Astrocyte of the cerebellum (primary cell): ENCODE results near the gene CCL24.
"Not testable (repeated sequence)": the region's sequence is repeated elsewhere in the genome, so short reads cannot be mapped to it uniquely, and the experiment has no call there.

ENCODE experiments used
- DNase-seq: peaks from one replicate; pipeline ENCODE4 v3.0.0-alpha.2; 2011; ENCODE audit warnings: low read depth
- H3K4me3 ChIP-seq: 2 replicates; pipeline ENCODE4 v1.5.1; 2011; ENCODE audit warnings: mild to moderate bottlenecking, low read depth, low read length, moderate library complexity
- in situ Hi-C: cut with HindIII; loops from 2 replicates; pipeline ENCODE4 v1.10.0; 2017; ENCODE audit warnings: low sequenced_read_pairs
- TF ChIP-seq, protein P1 (sequence below): IDR thresholded peaks from 2 replicates; pipeline ENCODE4 v1.5.1; 2012; ENCODE audit warnings: low read length, low read depth, moderate library complexity, mild to moderate bottlenecking; ENCODE audit errors: missing control alignments

Gene CCL24

GRCh38 chr7:75804004-75804403 lies 9.6 kb downstream of the CCL24 start:
- in situ Hi-C loops = no loop called here
- H3K4me3 ChIP-seq = no peak overlapping the region
- no peak for DNase-seq
- TF ChIP-seq, protein P1, sequence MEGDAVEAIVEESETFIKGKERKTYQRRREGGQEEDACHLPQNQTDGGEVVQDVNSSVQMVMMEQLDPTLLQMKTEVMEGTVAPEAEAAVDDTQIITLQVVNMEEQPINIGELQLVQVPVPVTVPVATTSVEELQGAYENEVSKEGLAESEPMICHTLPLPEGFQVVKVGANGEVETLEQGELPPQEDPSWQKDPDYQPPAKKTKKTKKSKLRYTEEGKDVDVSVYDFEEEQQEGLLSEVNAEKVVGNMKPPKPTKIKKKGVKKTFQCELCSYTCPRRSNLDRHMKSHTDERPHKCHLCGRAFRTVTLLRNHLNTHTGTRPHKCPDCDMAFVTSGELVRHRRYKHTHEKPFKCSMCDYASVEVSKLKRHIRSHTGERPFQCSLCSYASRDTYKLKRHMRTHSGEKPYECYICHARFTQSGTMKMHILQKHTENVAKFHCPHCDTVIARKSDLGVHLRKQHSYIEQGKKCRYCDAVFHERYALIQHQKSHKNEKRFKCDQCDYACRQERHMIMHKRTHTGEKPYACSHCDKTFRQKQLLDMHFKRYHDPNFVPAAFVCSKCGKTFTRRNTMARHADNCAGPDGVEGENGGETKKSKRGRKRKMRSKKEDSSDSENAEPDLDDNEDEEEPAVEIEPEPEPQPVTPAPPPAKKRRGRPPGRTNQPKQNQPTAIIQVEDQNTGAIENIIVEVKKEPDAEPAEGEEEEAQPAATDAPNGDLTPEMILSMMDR = no peak

GRCh38 chr7:75802552-75802821 lies 11.1 kb downstream of the CCL24 start:
- in situ Hi-C loops = no loop called here
- TF ChIP-seq, protein P1 = no peak
- no peak overlapping the region for H3K4me3 ChIP-seq
- no peak for DNase-seq

DNA sequence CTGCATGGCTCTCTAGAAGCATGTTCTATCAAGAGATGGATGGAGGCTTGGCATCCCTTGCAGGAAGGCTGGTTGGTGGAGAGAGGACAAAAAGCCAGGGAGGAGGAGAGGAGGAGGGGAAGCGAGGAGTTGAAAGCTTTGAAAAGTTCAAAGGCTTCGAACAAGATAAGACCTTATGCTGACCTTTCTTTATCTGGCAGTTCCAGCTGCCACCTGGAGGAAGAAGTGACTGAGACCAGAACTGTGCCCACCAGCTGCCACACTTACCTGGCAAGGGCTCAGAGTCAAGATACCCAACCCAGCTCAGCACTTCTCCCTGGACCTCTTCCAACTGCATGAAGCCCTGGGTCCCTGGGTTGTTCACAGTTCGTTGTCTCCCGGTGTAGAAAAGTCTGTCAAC lies 14.8 kb downstream of the CCL24 start:
- in situ Hi-C loops = no loop called here
- TF ChIP-seq, protein P1 = no peak
- no peak for DNase-seq
- no peak overlapping the region for H3K4me3 ChIP-seq

DNA sequence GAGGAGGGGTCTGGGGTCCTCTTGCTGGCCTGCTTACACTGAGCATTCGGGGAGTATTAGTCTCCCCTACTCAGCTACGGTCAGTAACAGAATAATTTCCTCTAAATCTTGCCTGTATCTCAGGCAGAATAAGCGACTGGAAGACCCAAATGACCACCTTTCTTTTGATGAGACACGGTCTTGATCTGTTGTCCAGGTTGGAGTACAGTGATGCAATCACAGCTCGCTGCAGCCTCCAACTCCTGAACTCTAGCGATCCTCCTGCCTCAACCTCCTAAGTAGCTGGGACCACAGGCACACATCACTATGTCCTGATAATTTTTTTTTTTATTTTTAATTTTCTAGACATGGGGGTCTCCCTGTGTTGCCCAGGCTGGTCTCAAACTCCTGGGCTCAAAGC lies 17.2 kb downstream of the CCL24 start:
- H3K4me3 ChIP-seq = no peak overlapping the region
- TF ChIP-seq, protein P1 = no peak
- no peak for DNase-seq
- in situ Hi-C loops = no loop called here

DNA sequence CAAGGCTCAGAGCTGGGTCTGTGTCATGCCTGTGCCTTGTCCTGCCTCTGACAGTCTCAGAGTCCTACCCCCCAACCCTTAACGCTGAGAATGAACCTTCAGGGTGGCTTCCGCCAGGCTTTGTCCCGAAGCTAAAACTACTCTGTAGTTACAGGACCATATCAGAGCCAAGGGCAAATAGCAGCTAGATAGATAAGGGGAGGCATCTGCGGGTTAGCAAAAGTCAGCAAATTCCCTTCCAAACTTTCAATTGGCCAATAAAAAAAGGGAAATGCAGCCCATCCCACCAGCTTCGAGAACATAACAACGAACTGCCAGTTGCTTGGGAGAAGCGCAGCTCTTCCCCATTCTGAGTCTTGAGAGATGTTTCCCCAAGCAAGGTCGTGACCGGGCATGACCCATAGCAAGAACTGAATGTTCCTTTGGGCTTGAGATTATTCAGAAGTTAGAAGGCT lies 17.7 kb downstream of the CCL24 start:
- no peak for DNase-seq
- in situ Hi-C loops = no loop called here
- H3K4me3 ChIP-seq = no peak overlapping the region
- TF ChIP-seq, protein P1 = no peak

DNA sequence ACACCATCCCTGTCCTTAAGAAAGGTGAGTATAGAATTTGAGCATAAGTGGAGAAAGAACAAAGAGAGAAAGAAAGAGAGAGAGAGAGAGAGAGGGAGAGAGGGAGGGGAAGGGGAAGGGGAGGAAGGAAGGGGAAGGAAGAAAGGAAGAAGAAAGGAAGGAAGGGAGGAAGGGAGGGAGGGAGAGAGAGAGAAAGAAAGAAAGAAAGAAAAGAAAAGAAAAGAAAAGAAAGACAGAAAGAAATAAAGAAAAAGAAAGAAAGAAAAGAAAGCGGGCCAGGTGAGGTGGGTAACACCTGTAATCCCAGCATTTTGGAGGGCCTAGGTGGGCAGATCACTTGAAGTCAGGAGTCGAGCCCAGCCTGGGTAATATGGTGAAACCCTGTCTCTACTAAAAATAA lies 19.9 kb downstream of the CCL24 start:
- TF ChIP-seq, protein P1 = no peak
- DNase-seq = no peak
- in situ Hi-C loops = no loop called here
- no peak overlapping the region for H3K4me3 ChIP-seq

DNA sequence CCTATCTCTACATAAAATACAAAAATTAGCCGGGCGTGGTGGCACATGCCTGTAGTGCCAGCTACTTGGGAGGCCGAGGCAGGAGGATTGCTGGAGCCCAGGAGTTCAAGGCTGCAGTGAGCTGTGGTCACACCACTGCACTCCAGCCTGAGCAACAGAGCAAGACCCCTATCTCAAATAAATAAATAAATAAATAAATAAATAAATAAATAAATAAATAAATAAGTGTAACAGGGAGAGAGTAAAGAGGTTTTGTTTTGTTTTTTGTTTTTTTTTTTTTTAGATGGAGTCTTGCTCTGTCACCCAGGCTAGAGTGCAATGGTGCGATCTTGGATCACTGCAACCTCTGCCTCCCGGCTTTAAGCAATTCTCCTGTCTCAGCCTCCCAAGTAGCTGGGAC lies 21.0 kb downstream of the CCL24 start:
- in situ Hi-C loops, H3K4me3 ChIP-seq, DNase-seq: not testable (repeated sequence)
